Esophagus muscularis mucosa (tissue), 4 donors: ENCODE data around the gene OSBPL9. TPM values are rescaled to one million over a fixed set of nuclear protein-coding genes. Genes with fewer than 3 reads are reported as not detected.
A peak's percentile ranks its signal among the peaks of the same experiment; 100 is the strongest.

Experiments used
- DNase-seq: peaks from one replicate; pipeline ENCODE4 v3.0.0-alpha.2; 2017; ENCODE audit errors: extremely low spot score
- H3K27ac ChIP-seq, 4 donors: fragments of 200-600 bp; sonication (generic); replicated peaks in 1 of 4; 1 replicate in 3 of 4; 2 replicates in 1 of 4; pipeline ENCODE4 v1.5.1; 2016 to 2019; ENCODE audit warnings: mild to moderate bottlenecking in 1 of 4
- H3K27me3 ChIP-seq, 4 donors: fragments of 200-600 bp; sonication (generic); one replicate each; pipeline versions ENCODE4 v1.5.1 to v1.6.0; 2016 to 2019
- H3K36me3 ChIP-seq, 4 donors: fragments of 200-600 bp; sonication (generic); one replicate each; pipeline ENCODE4 v1.5.1; 2016 to 2019
- H3K4me1 ChIP-seq, 4 donors: fragments of 200-600 bp; sonication (generic); one replicate each; pipeline ENCODE4 v1.5.1; 2016 to 2019
- H3K4me3 ChIP-seq, 4 donors: fragments of 200-600 bp; sonication (generic); 1 replicate in 2 of 4; 2 replicates in 2 of 4; pipeline ENCODE4 v1.5.1; 2016 to 2019; ENCODE audit warnings: mild to moderate bottlenecking in 4 of 4, moderate library complexity in 1 of 4
- H3K9me3 ChIP-seq, 4 donors: fragments of 200-600 bp; sonication (generic); 1 replicate in 3 of 4; 2 replicates in 1 of 4; pipeline ENCODE4 v1.5.1; 2016 to 2019
- CTCF ChIP-seq, 3 experiments: fragments of 200-600 bp in 2 of 3; fragments of 450-650 bp in 1 of 3; sonication (generic) in 2 of 3; IDR thresholded peaks; one replicate each; pipeline ENCODE4 v1.5.1; 2017 to 2019; ENCODE audit warnings: antibody characterized with exemption in 3 of 3, mild to moderate bottlenecking in 2 of 3, moderate library complexity in 1 of 3
- EP300 ChIP-seq: sonication (generic); formaldehyde crosslinking; IDR thresholded peaks from one replicate; pipeline ENCODE4 v1.6.1; 2017; ENCODE audit warnings: antibody characterized with exemption
- POLR2A ChIP-seq: fragments of 450-650 bp; IDR thresholded peaks from one replicate; pipeline ENCODE4 v1.6.1; 2017; ENCODE audit warnings: antibody characterized with exemption, moderate library complexity, mild to moderate bottlenecking, low read depth
- POLR2AphosphoS5 ChIP-seq, 2 donors: sonication (generic); formaldehyde crosslinking; IDR thresholded peaks; one replicate each; pipeline ENCODE4 v1.6.1; 2017; ENCODE audit warnings: antibody characterized with exemption in 2 of 2
- WGBS: methylation state at CpG from one replicate; pipeline ENCODE4 v1.1.5; 2018; 5-methylcytosine and 5-hydroxymethylcytosine counted together
- intact Hi-C: fragments of 100-400 bp; cut with DNase I; formaldehyde crosslinking; loops from one replicate; pipeline ENCODE4 v1.15.1; 2023
- total RNA-seq, 4 donors: library from RNA; depleted of rRNA; stranded (reverse); fragments of >200 nt; gene quantifications; one replicate each; pipeline versions ENCODE4 v1.1.0 to v1.2.1, GENCODE V29; 2016

OSBPL9 gene
- total RNA-seq, 4 donors from 2014 or later, result 66.8 to 84.5 (median 75.9) TPM

DNA sequence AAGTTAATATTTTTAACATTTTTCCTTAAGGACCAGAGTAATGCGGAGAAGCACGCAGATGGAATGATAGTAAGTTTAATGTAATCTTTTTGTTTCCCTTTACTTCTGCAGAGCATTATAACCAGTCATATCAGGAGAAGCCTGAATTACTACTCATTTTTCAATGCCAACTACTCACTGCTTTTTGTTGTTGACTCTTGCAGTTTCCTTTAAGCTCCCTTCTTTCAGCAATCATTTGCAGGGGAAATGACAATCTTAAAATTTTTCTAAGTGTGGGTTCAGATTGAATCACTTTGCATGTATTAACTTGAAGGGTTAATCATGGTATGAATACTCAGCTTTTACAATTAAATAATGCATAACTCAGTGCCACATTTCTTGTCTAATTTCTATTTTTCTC, 139.4 kb downstream of the OSBPL9 start:
- no peak for DNase-seq
- peaks cover 0 to 28% (median 14%) of the 10 kb centered on the region in 4 donors for H3K36me3 ChIP-seq
- H3K27ac ChIP-seq, result no peak overlapping the region
- TF ChIP-seq POLR2AphosphoS5 (IDR thresholded peaks at IDR 0.05) (no peak), EP300 (no peak), CTCF (IDR thresholded peaks at IDR 0.05) (no peak)
- H3K4me3 ChIP-seq, result no peak overlapping the region
- no peaks in the 10 kb centered on the region for H3K4me1 ChIP-seq
- H3K9me3 ChIP-seq, result peaks cover 0 to 3% (median 0%) of the 10 kb centered on the region in 4 donors
- intact Hi-C loops, result no loop called here
- WGBS, result 99% methylated on average over 2 of the region's 2 CpGs
- no peaks in the 10 kb centered on the region for H3K27me3 ChIP-seq

DNA sequence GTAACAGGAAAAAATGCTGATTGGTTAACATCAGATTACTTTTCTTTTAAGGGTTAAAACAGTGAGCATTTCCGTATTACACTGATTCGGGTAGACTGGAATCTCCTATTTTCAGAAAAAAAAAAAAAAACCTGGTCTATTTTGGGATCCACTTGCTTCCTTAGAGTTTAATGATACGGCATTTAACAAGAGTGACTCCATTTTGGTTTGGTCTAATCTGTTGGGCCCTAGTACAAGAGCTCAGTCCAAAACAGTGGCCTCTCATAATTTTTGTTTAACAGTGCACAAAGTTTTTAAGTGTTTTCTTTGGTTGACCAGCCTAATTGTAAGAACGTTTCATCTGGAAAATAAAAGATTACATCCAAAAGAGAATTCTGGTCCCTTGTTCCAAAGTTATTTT, 141.4 kb downstream of the OSBPL9 start:
- whole genome bisulfite sequencing, result 80% methylated on average over 4 of the region's 4 CpGs

DNA sequence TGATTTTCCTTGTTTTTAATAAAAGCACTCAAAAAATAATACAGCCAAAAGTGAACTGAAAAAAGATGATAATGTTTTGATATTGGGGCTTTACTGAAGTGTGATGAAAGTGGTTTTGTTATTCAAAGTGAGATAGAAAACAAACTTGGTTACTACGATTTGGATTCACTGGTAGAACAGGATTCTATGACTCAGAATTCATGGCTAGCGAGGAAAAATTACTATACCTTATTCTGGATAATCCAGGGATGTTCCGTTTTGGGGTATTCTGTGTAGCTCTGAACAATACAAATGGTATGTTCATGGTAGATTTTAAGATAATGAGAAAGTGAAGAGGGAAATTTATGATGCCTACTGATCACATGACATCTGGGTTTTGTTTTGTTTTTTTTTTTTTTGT, 144.0 kb downstream of the OSBPL9 start:
- no peak overlapping the region for H3K4me3 ChIP-seq
- peaks cover under 1 to 34% (median 14%) of the 10 kb centered on the region in 4 donors for H3K36me3 ChIP-seq
- DNase-seq, result no peak
- WGBS, result 87% methylated on average over 3 of the region's 3 CpGs
- intact Hi-C loops, result no loop called here
- no peaks in the 10 kb centered on the region for H3K9me3 ChIP-seq
- no peak overlapping the region for H3K27ac ChIP-seq
- no peak for TF ChIP-seq CTCF (IDR thresholded peaks at IDR 0.05)
- TF ChIP-seq POLR2AphosphoS5 (IDR thresholded peaks at IDR 0.05), result no peak
- no peak for TF ChIP-seq POLR2A
- no peak for TF ChIP-seq EP300
- no peaks in the 10 kb centered on the region for H3K27me3 ChIP-seq
- H3K4me1 ChIP-seq, result no peaks in the 10 kb centered on the region

More for the DNA sequence above, 141.4 kb downstream of the OSBPL9 start:
- no peak for TF ChIP-seq CTCF (IDR thresholded peaks at IDR 0.05)
- TF ChIP-seq POLR2A, result no peak
- TF ChIP-seq EP300, result no peak
- no peak for TF ChIP-seq POLR2AphosphoS5 (IDR thresholded peaks at IDR 0.05)
- no peak overlapping the region for H3K4me3 ChIP-seq
- no peak for DNase-seq
- intact Hi-C loops, result no loop called here
- H3K4me1 ChIP-seq, result no peaks in the 10 kb centered on the region
- H3K9me3 ChIP-seq, result no peaks in the 10 kb centered on the region
- no peaks in the 10 kb centered on the region for H3K27me3 ChIP-seq
- H3K27ac ChIP-seq, result no peak overlapping the region
- peaks cover 0 to 24% (median 11%) of the 10 kb centered on the region in 4 donors for H3K36me3 ChIP-seq

- Histone ChIP-seq H3K27ac (no peak overlapping the region), H3K4me1 (no peaks in the 10 kb centered on the region), H3K4me3 (no peak overlapping the region), H3K27me3 (no peaks in the 10 kb centered on the region), H3K9me3 (no peaks in the 10 kb centered on the region), H3K36me3 (peaks cover 5 to 39% (median 15%) of the 10 kb centered on the region in 4 donors)
- TF ChIP-seq CTCF (IDR thresholded peaks at IDR 0.05), result no peak
- TF ChIP-seq EP300, result no peak
- no peak for TF ChIP-seq POLR2AphosphoS5 (IDR thresholded peaks at IDR 0.05)
- TF ChIP-seq POLR2A, result no peak
- no peak for DNase-seq
- WGBS, result 97% methylated on average over 1 of the region's 1 CpG
- intact Hi-C loops, result no loop called here
These were observed 144.5 kb downstream of the OSBPL9 start for GRCh38 chr1:51761351-51761750.

- Histone ChIP-seq H3K27ac (no peak overlapping the region), H3K4me1 (peaks cover 0 to 7% (median 2%) of the 10 kb centered on the region in 4 donors), H3K9me3 (no peaks in the 10 kb centered on the region), H3K27me3 (no peaks in the 10 kb centered on the region), H3K36me3 (peaks cover 22 to 72% (median 49%) of the 10 kb centered on the region in 4 donors), H3K4me3 (no peak overlapping the region)
- WGBS, result 43% methylated on average over 6 of the region's 6 CpGs
- intact Hi-C loops, result no loop called here
- DNase-seq, result no peak
- TF ChIP-seq CTCF (IDR thresholded peaks at IDR 0.05) (peak; percentile 84 to 88 (median 86)), EP300 (no peak), POLR2AphosphoS5 (IDR thresholded peaks at IDR 0.05) (peak in 1 of 2 donors; percentile 27)
These were observed 152.2 kb downstream of the OSBPL9 start for GRCh38 chr1:51768971-51769588.
